ENCODE results near the gene IGFBP4. TPM values are rescaled to one million over a fixed set of nuclear protein-coding genes. Genes with fewer than 3 reads are reported as not detected.
"Not testable (repeated sequence)": the region's sequence is repeated elsewhere in the genome, so short reads cannot be mapped to it uniquely, and the experiment has no call there.

The IGFBP4 gene
- total and polyA plus RNA-seq, 2 donors from 2014 or later: 545 to 743 TPM

- Histone ChIP-seq H3K27me3 (ENCODE audit: control insufficient read depth, insufficient read depth, low read length) (no peaks in the 10 kb centered on the region), H3K9me3 (ENCODE audit: control insufficient read depth in 2 of 3, insufficient read depth in 1 of 3, low read length in 3 of 3) (no peaks in the 10 kb centered on the region), H3K36me3 (ENCODE audit: control insufficient read depth in 2 of 3, insufficient read depth in 3 of 3, low read length in 3 of 3) (no peaks in the 10 kb centered on the region), H3K9ac (ENCODE audit: low read length in 3 of 3) (no peak overlapping the region), H3K4me3 (ENCODE audit: low read length in 3 of 3) (no peak overlapping the region), H3K4me1 (ENCODE audit: control insufficient read depth in 2 of 3, insufficient read depth in 2 of 3, low read depth in 1 of 3, low read length in 3 of 3) (no peaks in the 10 kb centered on the region), H3K27ac (ENCODE audit: low read depth in 2 of 2, low read length in 2 of 2) (no peak overlapping the region)
- FAIRE-seq (no peak), DNase-seq (no peak)
- TF ChIP-seq, protein P1, sequence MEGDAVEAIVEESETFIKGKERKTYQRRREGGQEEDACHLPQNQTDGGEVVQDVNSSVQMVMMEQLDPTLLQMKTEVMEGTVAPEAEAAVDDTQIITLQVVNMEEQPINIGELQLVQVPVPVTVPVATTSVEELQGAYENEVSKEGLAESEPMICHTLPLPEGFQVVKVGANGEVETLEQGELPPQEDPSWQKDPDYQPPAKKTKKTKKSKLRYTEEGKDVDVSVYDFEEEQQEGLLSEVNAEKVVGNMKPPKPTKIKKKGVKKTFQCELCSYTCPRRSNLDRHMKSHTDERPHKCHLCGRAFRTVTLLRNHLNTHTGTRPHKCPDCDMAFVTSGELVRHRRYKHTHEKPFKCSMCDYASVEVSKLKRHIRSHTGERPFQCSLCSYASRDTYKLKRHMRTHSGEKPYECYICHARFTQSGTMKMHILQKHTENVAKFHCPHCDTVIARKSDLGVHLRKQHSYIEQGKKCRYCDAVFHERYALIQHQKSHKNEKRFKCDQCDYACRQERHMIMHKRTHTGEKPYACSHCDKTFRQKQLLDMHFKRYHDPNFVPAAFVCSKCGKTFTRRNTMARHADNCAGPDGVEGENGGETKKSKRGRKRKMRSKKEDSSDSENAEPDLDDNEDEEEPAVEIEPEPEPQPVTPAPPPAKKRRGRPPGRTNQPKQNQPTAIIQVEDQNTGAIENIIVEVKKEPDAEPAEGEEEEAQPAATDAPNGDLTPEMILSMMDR (IDR thresholded peaks at IDR 0.05; ENCODE audit: borderline replicate concordance, extremely low read depth, insufficient read depth): no peak
- intact Hi-C loops (cut with DNase I): no loop called here
These were observed 39.2 kb upstream of the IGFBP4 start for GRCh38 chr17:40404003-40404402.

DNA sequence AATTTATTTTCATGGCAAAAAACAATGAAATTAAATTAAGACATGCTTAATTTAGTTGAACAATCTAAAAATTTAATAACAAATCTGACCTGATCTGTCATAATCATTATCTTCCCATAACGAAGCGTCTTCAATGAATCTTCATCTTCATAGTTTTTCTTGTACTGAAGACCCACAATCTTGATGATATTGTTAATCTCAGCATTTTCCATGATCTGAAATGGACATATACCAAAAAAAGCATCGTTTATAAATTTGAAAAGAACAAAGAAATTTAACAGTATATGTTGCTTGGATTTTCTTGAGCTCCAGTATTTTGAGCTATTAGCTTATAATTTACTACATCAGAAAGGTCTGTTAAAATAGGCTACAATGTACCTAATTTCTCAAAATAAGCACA lies 35.8 kb upstream of the IGFBP4 start:
- H3K4me1 ChIP-seq (ENCODE audit: control insufficient read depth in 2 of 3, insufficient read depth in 2 of 3, low read depth in 1 of 3, low read length in 3 of 3): no peaks in the 10 kb centered on the region
- intact Hi-C loops (cut with DNase I): no loop called here
- H3K9ac ChIP-seq (ENCODE audit: low read length in 3 of 3): no peak overlapping the region
- FAIRE-seq (no peak), DNase-seq (no peak)
- no peaks in the 10 kb centered on the region for H3K36me3 ChIP-seq (ENCODE audit: control insufficient read depth in 2 of 3, insufficient read depth in 3 of 3, low read length in 3 of 3)
- no peaks in the 10 kb centered on the region for H3K27me3 ChIP-seq (ENCODE audit: control insufficient read depth, insufficient read depth, low read length)
- TF ChIP-seq, protein P1 (IDR thresholded peaks at IDR 0.05; ENCODE audit: borderline replicate concordance, extremely low read depth, insufficient read depth): no peak
- H3K4me3 ChIP-seq (ENCODE audit: low read length in 3 of 3): no peak overlapping the region
- H3K27ac ChIP-seq (ENCODE audit: low read depth in 2 of 2, low read length in 2 of 2): no peak overlapping the region
- no peaks in the 10 kb centered on the region for H3K9me3 ChIP-seq (ENCODE audit: control insufficient read depth in 2 of 3, insufficient read depth in 1 of 3, low read length in 3 of 3)

GRCh38 chr17:40409540-40409939 lies 33.7 kb upstream of the IGFBP4 start:
- H3K27me3 ChIP-seq (ENCODE audit: control insufficient read depth, insufficient read depth, low read length); H3K27ac ChIP-seq (ENCODE audit: low read depth in 2 of 2, low read length in 2 of 2); H3K36me3 ChIP-seq (ENCODE audit: control insufficient read depth in 2 of 3, insufficient read depth in 3 of 3, low read length in 3 of 3); H3K4me3 ChIP-seq (ENCODE audit: low read length in 3 of 3); H3K9me3 ChIP-seq (ENCODE audit: control insufficient read depth in 2 of 3, insufficient read depth in 1 of 3, low read length in 3 of 3); H3K4me1 ChIP-seq (ENCODE audit: control insufficient read depth in 2 of 3, insufficient read depth in 2 of 3, low read depth in 1 of 3, low read length in 3 of 3); H3K9ac ChIP-seq (ENCODE audit: low read length in 3 of 3); FAIRE-seq; DNase-seq; intact Hi-C loops (cut with DNase I): not testable (repeated sequence)

GRCh38 chr17:40410082-40410481 lies 33.2 kb upstream of the IGFBP4 start:
- Histone ChIP-seq H3K36me3 (ENCODE audit: control insufficient read depth in 2 of 3, insufficient read depth in 3 of 3, low read length in 3 of 3) (no peaks in the 10 kb centered on the region), H3K4me3 (ENCODE audit: low read length in 3 of 3) (no peak overlapping the region), H3K27me3 (ENCODE audit: control insufficient read depth, insufficient read depth, low read length) (no peaks in the 10 kb centered on the region), H3K9me3 (ENCODE audit: control insufficient read depth in 2 of 3, insufficient read depth in 1 of 3, low read length in 3 of 3) (no peaks in the 10 kb centered on the region), H3K27ac (ENCODE audit: low read depth in 2 of 2, low read length in 2 of 2) (no peak overlapping the region), H3K4me1 (ENCODE audit: control insufficient read depth in 2 of 3, insufficient read depth in 2 of 3, low read depth in 1 of 3, low read length in 3 of 3) (no peaks in the 10 kb centered on the region), H3K9ac (ENCODE audit: low read length in 3 of 3) (no peak overlapping the region)
- DNase-seq: no peak
- TF ChIP-seq, protein P1 (IDR thresholded peaks at IDR 0.05; ENCODE audit: borderline replicate concordance, extremely low read depth, insufficient read depth): no peak
- intact Hi-C loops (cut with DNase I): loop anchor here (10.0 kb wide), 1 partner anchor 45 kb away; the partner anchor contains the start of gene GJD3
- no peak for FAIRE-seq
